GM19468 (cell line): ENCODE data around the gene UNC5C.
A peak's percentile ranks its signal among the peaks of the same experiment; 100 is the strongest.
"Not testable (repeated sequence)": the region's sequence is repeated elsewhere in the genome, so short reads cannot be mapped to it uniquely, and the experiment has no call there.

Experiments
- ATAC-seq: cut with Tn5 transposase; IDR thresholded peaks from one replicate; pipeline ENCODE4 v1.9.1; 2021; ENCODE audit warnings: mild to moderate bottlenecking, moderate library complexity, moderate number of reproducible peaks; ENCODE audit not compliant: unreplicated experiment; ENCODE audit errors: extremely low read depth

The UNC5C gene

GRCh38 chr4:95193391-95194224 is 355.2 kb downstream of the UNC5C start:
- no peak for ATAC-seq

GRCh38 chr4:95191537-95191936 is 357.2 kb downstream of the UNC5C start:
- no peak for ATAC-seq

GRCh38 chr4:95190751-95191436 is 357.9 kb downstream of the UNC5C start:
- no peak for ATAC-seq

GRCh38 chr4:95188701-95189370 is 359.9 kb downstream of the UNC5C start:
- no peak for ATAC-seq

- ATAC-seq = no peak
Measured at GRCh38 chr4:95186666-95187065, 362.1 kb downstream of the UNC5C start.

- no peak for ATAC-seq
Measured at GRCh38 chr4:95183656-95184408, 364.9 kb downstream of the UNC5C start.

GRCh38 chr4:95181996-95182306 is 366.8 kb downstream of the UNC5C start:
- ATAC-seq = no peak

GRCh38 chr4:95181243-95181995 is 367.4 kb downstream of the UNC5C start:
- ATAC-seq = no peak

GRCh38 chr4:95180531-95181242 is 368.1 kb downstream of the UNC5C start:
- no peak for ATAC-seq

GRCh38 chr4:95178938-95179337 is 369.8 kb downstream of the UNC5C start:
- no peak for ATAC-seq

- ATAC-seq = not testable (repeated sequence)
Measured at GRCh38 chr4:95171377-95171776, 377.4 kb downstream of the UNC5C start.

- ATAC-seq = no peak
Measured at GRCh38 chr4:95170176-95170575, 378.6 kb downstream of the UNC5C start.

GRCh38 chr4:95167805-95168204 is 381.0 kb downstream of the UNC5C start:
- ATAC-seq = no peak

GRCh38 chr4:95165926-95166524 is 382.7 kb downstream of the UNC5C start:
- ATAC-seq = peak; percentile 68

GRCh38 chr4:95162867-95163266 is 385.9 kb downstream of the UNC5C start:
- ATAC-seq = no peak

GRCh38 chr4:95161781-95162469 is 386.8 kb downstream of the UNC5C start:
- no peak for ATAC-seq

- ATAC-seq = no peak
Measured at GRCh38 chr4:95159384-95159783, 389.4 kb downstream of the UNC5C start.

GRCh38 chr4:95158626-95159025 is 390.1 kb downstream of the UNC5C start:
- no peak for ATAC-seq
